GM23338 (cell line): Measurements from ENCODE around the gene BRCA1. TPM values are rescaled to one million over a fixed set of nuclear protein-coding genes. Genes with fewer than 3 reads are reported as not detected.

Experiments
- ATAC-seq: fragments of 200-7000 bp; cut with Tn5 transposase; 3 replicates; pipeline ENCODE4 v1.9.1; 2020
- DNase-seq: peaks from one replicate; pipeline ENCODE4 v3.0.0-alpha.2; 2015; ENCODE audit warnings: low spot score
- H2AFZ ChIP-seq: fragments of 200-600 bp; sonication (generic); 2 replicates; pipeline ENCODE4 v1.8.0; 2016; ENCODE audit warnings: antibody characterized with exemption, mild to moderate bottlenecking, moderate library complexity
- H3F3A ChIP-seq: fragments of 200-600 bp; sonication (generic); replicated peaks from 2 replicates; pipeline ENCODE4 v1.8.0; 2017; ENCODE audit warnings: antibody characterized with exemption, mixed run types, low read depth
- H3K27ac ChIP-seq: fragments of 200-600 bp; sonication (generic); 2 replicates; pipeline ENCODE4 v1.6.1; 2016; ENCODE audit warnings: low read depth
- H3K27me3 ChIP-seq: fragments of 200-600 bp; sonication (generic); 2 replicates; pipeline ENCODE4 v1.8.0; 2016; ENCODE audit warnings: mild to moderate bottlenecking, mixed run types, moderate library complexity; ENCODE audit not compliant: insufficient read depth
- H3K36me3 ChIP-seq: fragments of 200-600 bp; sonication (generic); 2 replicates; pipeline ENCODE4 v1.8.0; 2016; ENCODE audit warnings: mild to moderate bottlenecking; ENCODE audit not compliant: insufficient read depth
- H3K4me1 ChIP-seq: fragments of 200-600 bp; sonication (generic); 2 replicates; pipeline ENCODE4 v1.8.0; 2016; ENCODE audit warnings: mild to moderate bottlenecking, moderate library complexity; ENCODE audit not compliant: insufficient read depth
- H3K4me2 ChIP-seq: fragments of 200-600 bp; sonication (generic); 2 replicates; pipeline ENCODE4 v1.7.1; 2017; ENCODE audit warnings: mixed run types
- H3K4me3 ChIP-seq: fragments of 200-600 bp; sonication (generic); 2 replicates; pipeline ENCODE4 v1.6.1; 2016; ENCODE audit warnings: mixed run types
- H3K79me2 ChIP-seq: fragments of 200-600 bp; sonication (generic); replicated peaks from 2 replicates; pipeline ENCODE4 v1.8.0; 2017; ENCODE audit warnings: mild to moderate bottlenecking; ENCODE audit not compliant: insufficient read depth
- H3K9me2 ChIP-seq: fragments of 200-600 bp; sonication (generic); 2 replicates; pipeline ENCODE4 v1.8.0; 2017; ENCODE audit not compliant: insufficient read depth
- H4K20me1 ChIP-seq: fragments of 200-600 bp; sonication (generic); replicated peaks from 2 replicates; pipeline ENCODE4 v1.8.0; 2017; ENCODE audit warnings: mild to moderate bottlenecking; ENCODE audit not compliant: insufficient read depth
- H3K27ac Mint-ChIP-seq: 2 replicates; pipeline ENCODE4 v1.8.0; 2020; ENCODE audit warnings: inconsistent platforms, mild to moderate bottlenecking, moderate library complexity, mixed read lengths
- H3K27me3 Mint-ChIP-seq: 3 replicates; pipeline ENCODE4 v1.8.0; 2022; ENCODE audit warnings: low read depth, mild to moderate bottlenecking, moderate library complexity, mixed read lengths, inconsistent platforms; ENCODE audit not compliant: insufficient read depth, poor library complexity
- H3K36me3 Mint-ChIP-seq: 3 replicates; pipeline ENCODE4 v1.8.0; 2021; ENCODE audit warnings: low read depth, mild to moderate bottlenecking, inconsistent platforms, moderate library complexity, mixed read lengths
- H3K4me1 Mint-ChIP-seq: 3 replicates; pipeline ENCODE4 v1.8.0; 2020; ENCODE audit warnings: mild to moderate bottlenecking, inconsistent platforms, mixed read lengths
- H3K4me3 Mint-ChIP-seq: 3 replicates; pipeline ENCODE4 v1.8.0; 2021; ENCODE audit warnings: moderate library complexity, mild to moderate bottlenecking, inconsistent platforms, mixed read lengths
- H3K9me3 Mint-ChIP-seq: 3 replicates; pipeline ENCODE4 v1.8.0; 2020; ENCODE audit warnings: moderate library complexity, mild to moderate bottlenecking, inconsistent platforms, mixed read lengths
- CREB1 ChIP-seq: fragments of 250-450 bp; sonication (Bioruptor Pico); IDR thresholded peaks from 2 replicates; pipeline ENCODE4 v1.5.0; 2020; ENCODE audit warnings: low read depth, mild to moderate bottlenecking, moderate library complexity
- CTCF ChIP-seq, 2 experiments: fragments of 200-600 bp in 1 of 2; sonication (generic) in 1 of 2; conservative IDR thresholded peaks; 2 replicates each; pipeline versions ENCODE4 v1.5.1 to v1.6.1; 2016 to 2017; ENCODE audit warnings: antibody characterized with exemption in 2 of 2, low read depth in 2 of 2, mild to moderate bottlenecking in 2 of 2, moderate library complexity in 1 of 2
- ETS1 ChIP-seq: IDR thresholded peaks from 2 replicates; pipeline ENCODE4 v1.6.1; 2016; ENCODE audit warnings: antibody characterized with exemption
- EZH2 ChIP-seq: fragments of 200-600 bp; sonication (generic); IDR thresholded peaks from one replicate; pipeline ENCODE4 v1.8.0; 2017; ENCODE audit warnings: antibody characterized with exemption, mild to moderate bottlenecking, low read depth; ENCODE audit not compliant: unreplicated experiment
- EZH2phosphoT487 ChIP-seq: fragments of 200-600 bp; sonication (generic); IDR thresholded peaks from one replicate; pipeline ENCODE4 v1.8.1; 2018; ENCODE audit warnings: antibody characterized with exemption; ENCODE audit not compliant: unreplicated experiment
- JUNB ChIP-seq: IDR thresholded peaks from one replicate; pipeline ENCODE4 v1.6.1; 2016; ENCODE audit warnings: antibody characterized with exemption; ENCODE audit not compliant: unreplicated experiment
- NANOG ChIP-seq: IDR thresholded peaks from 2 replicates; pipeline ENCODE4 v1.6.1; 2016; ENCODE audit warnings: antibody characterized with exemption, borderline replicate concordance
- POLR2AphosphoS5 ChIP-seq: IDR thresholded peaks from 2 replicates; pipeline ENCODE4 v1.6.1; 2016; ENCODE audit warnings: antibody characterized with exemption, low read depth
- REST ChIP-seq: IDR thresholded peaks from one replicate; pipeline ENCODE4 v1.6.1; 2018; ENCODE audit warnings: antibody characterized with exemption; ENCODE audit not compliant: unreplicated experiment
- STAT1 ChIP-seq: IDR thresholded peaks from one replicate; pipeline ENCODE4 v1.6.1; 2016; ENCODE audit warnings: antibody characterized with exemption; ENCODE audit not compliant: unreplicated experiment
- ZNF114 ChIP-seq: fragments of 250-450 bp; sonication (Bioruptor Pico); IDR thresholded peaks from 2 replicates; pipeline ENCODE4 v1.5.0; 2020; ENCODE audit warnings: mild to moderate bottlenecking, moderate library complexity
- ZNF331 ChIP-seq: fragments of 250-450 bp; sonication (Bioruptor Pico); IDR thresholded peaks from 2 replicates; pipeline ENCODE4 v1.5.0; 2020; ENCODE audit warnings: low read depth, mild to moderate bottlenecking, moderate library complexity
- ZNF462 ChIP-seq: fragments of 250-450 bp; sonication (Bioruptor Pico); IDR thresholded peaks from 2 replicates; pipeline ENCODE4 v1.5.0; 2020; ENCODE audit warnings: mild to moderate bottlenecking, moderate library complexity
- polyA plus RNA-seq: library from polyadenylated mRNA; unstranded; fragments of >200 nt; fragmentation: Nextera tagmentation; extraction: Ambion mirVana; gene quantifications from 2 replicates; pipeline ENCODE4 v1.2.1, GENCODE V29; 2016
- total RNA-seq: library from RNA; depleted of rRNA; stranded (reverse); fragments of >200 nt; shearing (Covaris generic); gene quantifications from 2 replicates; pipeline ENCODE4 v1.2.3, GENCODE V29; 2014

The BRCA1 gene
- total and polyA plus RNA-seq, 2 experiments from 2014 or later: 43.2 to 45.9 TPM

GRCh38 chr17:43155666-43156065 is 30.5 kb upstream of the BRCA1 start:
- H4K20me1 ChIP-seq: no peaks in the 10 kb centered on the region
- H3K27me3 Mint-ChIP-seq: peaks cover 4% of the 10 kb centered on the region
- DNase-seq (no peak), ATAC-seq (no peak)
- H3K36me3 ChIP-seq: no peaks in the 10 kb centered on the region
- no peak for TF ChIP-seq ZNF114 (CRISPR knock-in tag)
- no peak for TF ChIP-seq CREB1 (CRISPR knock-in tag)
- no peak for TF ChIP-seq CTCF (conservative IDR thresholded peaks at IDR 0.05; ENCODE audit: low read depth in 2 of 2)
- TF ChIP-seq ZNF331 (CRISPR knock-in tag): no peak
- TF ChIP-seq ZNF462: no peak
- no peak for TF ChIP-seq POLR2AphosphoS5
- no peak for TF ChIP-seq ETS1
- no peak for TF ChIP-seq JUNB
- no peak for TF ChIP-seq EZH2
- TF ChIP-seq NANOG: no peak
- TF ChIP-seq REST: no peak
- no peak for TF ChIP-seq EZH2phosphoT487
- no peak for TF ChIP-seq STAT1
- H3F3A ChIP-seq: no peaks in the 10 kb centered on the region
- H3K4me1 Mint-ChIP-seq: peaks cover 3% of the 10 kb centered on the region; the same call in 1 of the 3 replicates
- H3K4me3 Mint-ChIP-seq: no peak overlapping the region
- H3K4me3 ChIP-seq: no peak overlapping the region
- H2AFZ ChIP-seq: no peak overlapping the region
- no peaks in the 10 kb centered on the region for H3K9me2 ChIP-seq
- H3K4me1 ChIP-seq: 0 out of 2 replicates have a peak, but pooled peaks cover 3% of the 10 kb centered on the region
- H3K27ac Mint-ChIP-seq: no peak overlapping the region
- H3K9me3 Mint-ChIP-seq: peaks cover 8% of the 10 kb centered on the region
- peaks cover 22% of the 10 kb centered on the region for H3K36me3 Mint-ChIP-seq
- no peaks in the 10 kb centered on the region for H3K27me3 ChIP-seq
- H3K27ac ChIP-seq: no peak overlapping the region
- no peak overlapping the region for H3K4me2 ChIP-seq
- no peaks in the 10 kb centered on the region for H3K79me2 ChIP-seq
